SK-N-SH treated with all-trans-retinoic acid at 6 μM for 48 hours (cell line): Measurements from ENCODE around the gene SLC38A2.

Source experiments
- GLIS3 ChIP-seq: fragments of 250-450 bp; sonication (Bioruptor Pico); IDR thresholded peaks from 2 replicates; pipeline ENCODE4 v1.5.0; 2020; ENCODE audit warnings: mild to moderate bottlenecking, moderate library complexity
- TCF4 ChIP-seq: fragments of 250-450 bp; sonication (Bioruptor Pico); IDR thresholded peaks from 2 replicates; pipeline ENCODE4 v1.8.0; 2021; ENCODE audit warnings: mild to moderate bottlenecking, moderate library complexity, borderline replicate concordance

GRCh38 chr12:46383654-46384450 lies 11.3 kb upstream of the SLC38A2 start:
- TF ChIP-seq TCF4 (CRISPR knock-in tag) (no peak), GLIS3 (CRISPR knock-in tag) (peak; percentile 41; the same call in 1 of the 2 replicates)
